HL-60/S4 treated with phorbol 12-myristate 13-acetate at 8.2 ng/mL for 4 days and 3 days (cell line): ENCODE measurements around the gene CORO1A.
"Not testable (repeated sequence)": the region's sequence is repeated elsewhere in the genome, so short reads cannot be mapped to it uniquely, and the experiment has no call there.

Experiments used
- in situ Hi-C: fragments of 300-500 bp; cut with MboI; formaldehyde crosslinking; loops from 2 replicates; pipeline ENCODE4 v1.15.0; 2022; ENCODE audit warnings: low sequenced_read_pairs

Gene CORO1A

GRCh38 chr16:30199049-30199448 is 15.6 kb downstream of the CORO1A start, which contains the start of gene SULT1A3:
Gene SULT1A3, plus strand, starts transcription at chr16:30199255. Its CDS starts 1,474 bp downstream, at chr16:30200729.
- in situ Hi-C loops = not testable (repeated sequence)

DNA sequence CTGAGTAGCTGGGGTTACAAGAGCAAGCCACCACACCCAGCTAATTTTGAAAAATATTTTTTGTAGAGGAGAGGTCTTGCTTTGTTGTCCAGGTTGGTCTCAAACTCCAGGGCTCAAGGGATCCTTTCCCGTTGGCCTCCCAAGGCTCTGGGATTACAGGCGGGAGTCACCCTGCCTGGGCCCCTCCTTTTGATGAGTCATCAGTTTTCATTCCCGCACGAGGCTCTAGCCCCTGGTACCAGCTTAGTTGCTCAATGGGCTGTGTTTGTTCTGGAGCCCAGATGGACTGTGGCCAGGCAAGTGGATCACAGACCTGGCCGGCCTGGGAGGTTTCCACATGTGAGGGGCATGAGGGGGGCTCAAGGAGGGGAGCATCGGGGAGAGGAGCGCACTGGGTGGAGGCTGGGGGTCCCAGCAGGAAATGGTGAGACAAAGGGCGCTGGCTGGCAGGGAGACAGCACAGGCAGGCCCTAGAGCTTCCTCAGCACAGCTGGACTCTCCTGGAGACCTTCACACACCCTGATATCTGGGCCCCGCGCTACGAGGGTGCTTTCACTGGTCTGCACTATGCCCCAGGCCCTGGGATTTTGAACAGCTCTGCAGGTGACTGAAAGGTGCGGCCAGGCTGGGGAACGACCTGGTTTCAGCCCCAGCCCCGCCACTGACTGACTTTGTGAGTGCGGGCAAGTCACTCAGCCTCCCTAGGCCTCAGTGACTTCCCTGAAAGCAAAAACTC is 16.4 kb downstream of the CORO1A start:
- in situ Hi-C loops = not testable (repeated sequence)

- in situ Hi-C loops = not testable (repeated sequence)
These were observed 22.3 kb downstream of the CORO1A start for GRCh38 chr16:30205541-30206236.

DNA sequence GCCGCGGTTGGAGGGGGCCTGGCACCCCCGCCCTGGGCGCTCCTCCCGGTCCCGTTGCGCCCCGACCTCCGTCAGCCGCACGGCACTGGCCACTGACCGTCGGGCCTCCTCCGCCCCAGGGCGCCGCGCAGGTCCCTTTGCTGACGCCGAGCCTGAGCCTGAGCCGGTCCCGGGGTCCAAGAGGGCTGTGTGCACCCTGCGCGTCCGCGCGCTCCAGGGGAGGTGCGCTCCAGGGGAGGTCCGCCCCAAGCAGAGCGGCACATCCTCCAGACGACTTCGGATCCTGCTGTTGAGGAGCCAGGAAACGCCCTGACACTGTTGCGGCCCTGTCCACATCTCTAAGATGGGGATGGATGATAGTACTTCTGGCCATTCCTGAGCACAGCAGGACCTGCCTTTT is 22.9 kb downstream of the CORO1A start:
- in situ Hi-C loops = not testable (repeated sequence)

- in situ Hi-C loops = not testable (repeated sequence)
These were observed 23.8 kb downstream of the CORO1A start for GRCh38 chr16:30207063-30207704.

GRCh38 chr16:30209032-30209431 is 25.6 kb downstream of the CORO1A start:
- in situ Hi-C loops = not testable (repeated sequence)

DNA sequence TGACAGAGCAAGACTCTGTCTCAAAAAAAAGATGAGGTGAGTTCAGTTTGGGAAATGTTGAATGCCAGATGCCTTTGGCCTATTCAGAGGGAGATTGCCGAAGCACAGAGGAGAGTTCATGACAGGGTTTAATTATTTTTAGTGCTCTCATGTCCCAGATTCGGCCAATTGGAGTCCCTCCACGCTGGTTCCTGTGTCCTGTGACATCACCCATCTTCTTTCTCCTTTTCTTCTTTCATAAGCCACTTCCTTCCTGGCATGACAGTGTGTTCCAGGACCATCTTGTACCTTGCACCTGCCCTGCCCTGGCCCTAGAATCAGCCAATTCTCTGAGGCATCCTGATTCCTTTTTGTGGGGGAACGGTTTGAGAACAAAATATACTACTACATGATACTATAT is 28.0 kb downstream of the CORO1A start:
- in situ Hi-C loops = not testable (repeated sequence)

DNA sequence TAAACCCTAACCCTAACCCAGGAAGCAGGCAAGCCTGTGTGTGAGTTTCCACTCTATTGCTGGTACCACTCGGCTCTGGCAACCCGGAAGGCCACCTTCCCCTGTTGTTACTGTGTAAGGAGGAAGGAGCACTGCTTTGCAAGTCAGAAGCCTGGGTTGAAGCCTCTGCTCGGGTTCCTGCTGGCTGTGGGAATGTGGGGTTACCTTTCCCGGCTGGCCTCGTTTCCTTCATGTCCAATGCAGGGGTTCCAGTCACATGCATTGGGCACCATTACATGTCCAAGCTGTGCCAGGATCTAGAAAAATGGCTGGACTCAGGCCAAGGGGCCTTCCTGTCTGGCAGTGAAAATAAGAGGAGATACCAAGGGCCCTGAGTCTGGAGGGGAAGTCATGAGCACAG is 33.7 kb downstream of the CORO1A start:
- in situ Hi-C loops = not testable (repeated sequence)
